A549 (cell line): ENCODE data around the gene ZNF566. TPM values are rescaled to one million over a fixed set of nuclear protein-coding genes. Genes with fewer than 3 reads are reported as not detected.

ENCODE experiments used
- ATAC-seq, 2 experiments: fragments of 200-7000 bp in 1 of 2; fragments of >200 bp in 1 of 2; cut with Nextera tagmentation in 1 of 2; cut with Tn5 transposase in 1 of 2; 3 replicates each; pipeline versions ENCODE4 v1.8.0 to v1.9.1; 2018 to 2020; ENCODE audit warnings: mild to moderate bottlenecking in 1 of 2, moderate library complexity in 1 of 2
- CTCF ChIA-PET: fragments of 300-600 bp; sonication (Branson Sonifier 250); formaldehyde crosslinking; extraction: SDS; loops from one replicate; lab custom pipeline; 2021; ENCODE audit warnings: antibody characterized with exemption, inconsistent platforms; lab: Yijun Ruan, JAX
- POLR2A ChIA-PET: fragments of 350-600 bp; formaldehyde crosslinking; extraction: SDS; loops from one replicate; lab custom pipeline; 2021; ENCODE audit warnings: antibody characterized with exemption, inconsistent platforms; lab: Yijun Ruan, JAX
- DNase-seq, 2 experiments: peaks; one replicate each; pipeline versions ENCODE4 v3.0.0 to v3.0.0-alpha.2; 2011 to 2016; ENCODE audit warnings: low read depth in 1 of 2, low spot score in 1 of 2
- FAIRE-seq: peaks from 2 replicates; lab custom pipeline; 2011; peaks lifted over from hg19 to GRCh38; lab: Jason Lieb, UNC
- H3K27ac ChIP-seq, 2 experiments: fragments of >200 bp; sonication (Bioruptor Twin); formaldehyde crosslinking; 3 replicates each; pipeline ENCODE4 v1.5.1; 2016 to 2017
- H3K4me1 ChIP-seq: fragments of >200 bp; sonication (Bioruptor Twin); formaldehyde crosslinking; 3 replicates; pipeline ENCODE4 v1.6.1; 2016
- H3K4me2 ChIP-seq: fragments of >200 bp; sonication (Bioruptor Twin); formaldehyde crosslinking; 3 replicates; pipeline ENCODE4 v1.6.1; 2016
- H3K4me3 ChIP-seq: fragments of >200 bp; sonication (Bioruptor Twin); formaldehyde crosslinking; 3 replicates; pipeline ENCODE4 v1.5.1; 2016
- H3K9me3 ChIP-seq: fragments of >200 bp; sonication (Bioruptor Twin); formaldehyde crosslinking; 3 replicates; pipeline ENCODE4 v1.6.1; 2016
- CBX2 ChIP-seq: fragments of 200-600 bp; sonication (generic); IDR thresholded peaks from 2 replicates; pipeline ENCODE4 v1.6.1; 2016; ENCODE audit warnings: low read depth, mild to moderate bottlenecking, borderline replicate concordance
- FOSL2 ChIP-seq, 2 experiments: fragments of 450-650 bp in 1 of 2; fragments of >200 bp in 1 of 2; sonication (Bioruptor Twin) in 1 of 2; formaldehyde crosslinking; IDR thresholded peaks; 2 replicates each; pipeline versions ENCODE4 v1.5.0 to v1.6.1; 2016 to 2020; ENCODE audit warnings: mild to moderate bottlenecking in 1 of 2, moderate library complexity in 1 of 2
- JUNB ChIP-seq: fragments of >200 bp; sonication (Bioruptor Twin); formaldehyde crosslinking; IDR thresholded peaks from 2 replicates; pipeline ENCODE4 v1.6.1; 2016
- KDM1A ChIP-seq: fragments of 200-600 bp; sonication (generic); IDR thresholded peaks from 2 replicates; pipeline ENCODE4 v1.6.1; 2016; ENCODE audit warnings: low read depth, mild to moderate bottlenecking
- MAFK ChIP-seq: fragments of 450-650 bp; IDR thresholded peaks from 2 replicates; pipeline ENCODE4 v1.6.1; 2014; ENCODE audit not compliant: partially characterized antibody
- NPAS2 ChIP-seq: fragments of 250-450 bp; sonication (Bioruptor Pico); IDR thresholded peaks from 2 replicates; pipeline ENCODE4 v1.8.0; 2022; ENCODE audit warnings: mild to moderate bottlenecking, moderate library complexity, borderline replicate concordance
- PBX3 ChIP-seq: IDR thresholded peaks from 2 replicates; pipeline ENCODE4 v1.6.1; 2012
- PHF8 ChIP-seq: fragments of 200-600 bp; sonication (generic); IDR thresholded peaks from 2 replicates; pipeline ENCODE4 v1.6.1; 2016; ENCODE audit warnings: low read depth, mild to moderate bottlenecking, antibody characterized with exemption, moderate library complexity, borderline replicate concordance
- RAD21 ChIP-seq, 2 experiments: fragments of >200 bp in 1 of 2; sonication (Bioruptor Twin) in 1 of 2; formaldehyde crosslinking in 1 of 2; IDR thresholded peaks in 1 of 2; conservative IDR thresholded peaks in 1 of 2; 2 replicates in 1 of 2; 3 replicates in 1 of 2; pipeline ENCODE4 v1.6.1; 2012 to 2018; ENCODE audit warnings: inconsistent platforms in 1 of 2
- RARB ChIP-seq: fragments of 250-450 bp; sonication (Bioruptor Pico); IDR thresholded peaks from 2 replicates; pipeline ENCODE4 v1.8.0; 2021; ENCODE audit warnings: mild to moderate bottlenecking, moderate library complexity
- RCOR1 ChIP-seq: fragments of 150-350 bp; IDR thresholded peaks from 2 replicates; pipeline ENCODE4 v1.6.1; 2014; ENCODE audit warnings: antibody characterized with exemption, low read length, low read depth
- REST ChIP-seq: fragments of 200-600 bp; sonication (generic); IDR thresholded peaks from 2 replicates; pipeline ENCODE4 v1.6.1; 2016; ENCODE audit warnings: antibody characterized with exemption, mild to moderate bottlenecking, moderate library complexity
- TFCP2L1 ChIP-seq: fragments of 250-450 bp; sonication (Bioruptor Pico); IDR thresholded peaks from 2 replicates; pipeline ENCODE4 v1.5.0; 2021; ENCODE audit warnings: mild to moderate bottlenecking
- ZFP36 ChIP-seq: fragments of 450-650 bp; IDR thresholded peaks from 2 replicates; pipeline ENCODE4 v1.6.1; 2014; ENCODE audit warnings: borderline replicate concordance; ENCODE audit not compliant: partially characterized antibody
- ZNF302 ChIP-seq: fragments of 250-450 bp; sonication (Bioruptor Pico); IDR thresholded peaks from 2 replicates; pipeline ENCODE4 v1.9.0; 2021; ENCODE audit warnings: inconsistent platforms, mild to moderate bottlenecking, moderate library complexity
- WGBS: methylation state at CpG from one replicate; pipeline ENCODE4 v1.1.6; 2017; ENCODE audit errors: missing lambda C conversion rate; 5-methylcytosine and 5-hydroxymethylcytosine counted together
- polyA plus RNA-seq, 4 experiments: library from polyadenylated mRNA; depleted of rRNA in 3 of 4; stranded (reverse); fragments of >200 nt; fragmentation: RNase III in 1 of 4; extraction: RNeasy Plus Mini Kit Qiagen cat#74134 plus additional on column Dnase treatment in 1 of 4; gene quantifications; 2 replicates in 3 of 4; 3 replicates in 1 of 4; pipeline ENCODE4 v1.2.3, GENCODE V29; 2011 to 2017
- TF ChIP-seq, protein P1 (sequence below): fragments of 450-650 bp; IDR thresholded peaks from 2 replicates; pipeline ENCODE4 v1.6.1; 2014; ENCODE audit warnings: antibody characterized with exemption

ZNF566 gene
- polyA plus RNA-seq, 2 of the 4 experiments (the other 2 are of a cell fraction): 12.0 to 13.0 TPM

DNA sequence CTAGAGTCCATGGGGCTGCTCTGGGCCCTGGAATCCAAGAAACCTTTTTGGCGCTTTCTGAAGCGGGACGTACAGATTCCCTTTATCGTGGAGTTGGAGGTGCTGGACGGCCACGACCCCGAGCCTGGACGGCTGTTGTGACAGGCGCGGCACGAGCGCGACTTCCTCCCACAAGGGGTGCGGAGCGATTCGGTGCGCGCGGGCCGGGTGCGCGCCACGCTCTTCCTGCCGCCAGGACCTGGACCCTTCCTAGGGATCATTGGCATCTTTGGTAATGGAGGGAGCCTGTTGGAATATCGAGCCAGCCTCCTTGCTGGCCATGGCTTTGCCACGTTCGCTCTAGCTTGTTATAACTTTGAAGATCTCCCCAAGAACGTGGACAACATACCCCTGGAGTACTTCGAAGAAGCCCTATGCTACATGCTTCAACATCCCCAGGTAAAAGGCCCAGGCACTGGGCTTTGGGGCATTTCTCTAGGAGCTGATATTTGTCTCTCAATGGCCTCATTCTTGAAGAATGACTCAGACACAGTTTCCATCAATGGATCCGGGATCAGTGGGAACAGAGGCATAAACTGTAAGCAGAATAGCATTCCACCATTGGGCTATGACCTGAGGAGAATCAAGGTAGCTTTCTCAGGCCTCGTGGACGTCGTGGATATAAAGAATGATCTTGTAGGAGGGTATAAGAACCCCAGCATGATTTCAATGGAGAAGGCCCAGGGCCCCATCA is 67.4 kb downstream of the ZNF566 start:
- FAIRE-seq: no peak
- Histone ChIP-seq H3K4me2 (no peak overlapping the region), H3K4me3 (no peak overlapping the region), H3K27ac (no peak overlapping the region), H3K9me3 (peaks cover 99% of the 10 kb centered on the region), H3K4me1 (no peaks in the 10 kb centered on the region)
- no peak for ATAC-seq
- TF ChIP-seq RCOR1 (no peak), PBX3 (no peak), ZNF302 (CRISPR knock-in tag) (no peak), PHF8 (no peak), TFCP2L1 (no peak), NPAS2 (CRISPR knock-in tag) (no peak), REST (no peak), KDM1A (no peak)
- TF ChIP-seq, protein P1, sequence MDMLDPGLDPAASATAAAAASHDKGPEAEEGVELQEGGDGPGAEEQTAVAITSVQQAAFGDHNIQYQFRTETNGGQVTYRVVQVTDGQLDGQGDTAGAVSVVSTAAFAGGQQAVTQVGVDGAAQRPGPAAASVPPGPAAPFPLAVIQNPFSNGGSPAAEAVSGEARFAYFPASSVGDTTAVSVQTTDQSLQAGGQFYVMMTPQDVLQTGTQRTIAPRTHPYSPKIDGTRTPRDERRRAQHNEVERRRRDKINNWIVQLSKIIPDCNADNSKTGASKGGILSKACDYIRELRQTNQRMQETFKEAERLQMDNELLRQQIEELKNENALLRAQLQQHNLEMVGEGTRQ: no peak
- 68% methylated on average over 33 of the region's 33 CpGs for WGBS
- DNase-seq: no peak
- ChIA-PET CTCF (interaction anchor here (1.0 kb wide), 1 partner anchor 21 kb away, joined by 3 read pairs; no protein-coding TSS in a partner anchor), POLR2A (no interaction called here)

- no peak for ATAC-seq
- CTCF ChIA-PET: interaction anchor here (0.6 kb wide), 3 partner anchors 15 to 759 kb away, joined by 3 read pairs; no protein-coding TSS in a partner anchor
- no peak overlapping the region for H3K4me2 ChIP-seq
- H3K9me3 ChIP-seq: peaks cover 100% of the 10 kb centered on the region
- WGBS: 77% methylated on average over 61 of the region's 61 CpGs
- peak; percentile 32 for FAIRE-seq
- H3K27ac ChIP-seq: no peak overlapping the region
- POLR2A ChIA-PET: no interaction called here
- no peaks in the 10 kb centered on the region for H3K4me1 ChIP-seq
- H3K4me3 ChIP-seq: no peak overlapping the region
- DNase-seq: no peak
- no peak for TF ChIP-seq ZFP36
- no peak for TF ChIP-seq FOSL2 (IDR thresholded peaks at IDR 0.05)
- peak; percentile 16; the same call in 1 of the 2 replicates for TF ChIP-seq FOSL2 (CRISPR knock-in tag; IDR thresholded peaks at IDR 0.05)
- TF ChIP-seq JUNB: no peak
- no peak for TF ChIP-seq RAD21 (conservative IDR thresholded peaks at IDR 0.05 in 1 of 2, IDR thresholded peaks at IDR 0.05 in 1 of 2)
- no peak for TF ChIP-seq RARB
- no peak for TF ChIP-seq CBX2
- no peak for TF ChIP-seq MAFK
Observed at GRCh38 chr19:36420961-36421748, 68.2 kb downstream of the ZNF566 start.
